ENCODE measurements around the gene ANKLE2.
"Not testable (repeated sequence)": the region's sequence is repeated elsewhere in the genome, so short reads cannot be mapped to it uniquely, and the experiment has no call there.

DNA sequence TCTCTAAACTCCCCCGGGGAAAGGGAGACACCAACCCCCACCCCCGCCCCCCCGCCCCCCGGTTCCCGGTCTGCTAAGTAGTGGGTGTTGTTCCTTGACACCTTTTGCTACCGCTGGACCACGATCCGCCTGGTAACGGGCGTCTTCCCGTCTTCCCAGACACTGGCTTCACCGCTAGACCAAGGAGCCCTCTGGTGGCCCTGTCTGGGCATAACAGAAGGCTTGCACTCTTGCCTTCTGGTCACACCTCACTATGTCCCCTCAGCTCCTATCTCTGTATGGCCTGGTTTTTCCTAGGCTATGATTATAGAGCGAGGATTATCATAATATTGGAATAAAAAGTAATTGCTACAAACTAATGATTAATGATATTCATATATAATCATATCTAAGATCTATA, 47.8 kb upstream of the ANKLE2 start:
- TF ChIP-seq, protein P1, sequence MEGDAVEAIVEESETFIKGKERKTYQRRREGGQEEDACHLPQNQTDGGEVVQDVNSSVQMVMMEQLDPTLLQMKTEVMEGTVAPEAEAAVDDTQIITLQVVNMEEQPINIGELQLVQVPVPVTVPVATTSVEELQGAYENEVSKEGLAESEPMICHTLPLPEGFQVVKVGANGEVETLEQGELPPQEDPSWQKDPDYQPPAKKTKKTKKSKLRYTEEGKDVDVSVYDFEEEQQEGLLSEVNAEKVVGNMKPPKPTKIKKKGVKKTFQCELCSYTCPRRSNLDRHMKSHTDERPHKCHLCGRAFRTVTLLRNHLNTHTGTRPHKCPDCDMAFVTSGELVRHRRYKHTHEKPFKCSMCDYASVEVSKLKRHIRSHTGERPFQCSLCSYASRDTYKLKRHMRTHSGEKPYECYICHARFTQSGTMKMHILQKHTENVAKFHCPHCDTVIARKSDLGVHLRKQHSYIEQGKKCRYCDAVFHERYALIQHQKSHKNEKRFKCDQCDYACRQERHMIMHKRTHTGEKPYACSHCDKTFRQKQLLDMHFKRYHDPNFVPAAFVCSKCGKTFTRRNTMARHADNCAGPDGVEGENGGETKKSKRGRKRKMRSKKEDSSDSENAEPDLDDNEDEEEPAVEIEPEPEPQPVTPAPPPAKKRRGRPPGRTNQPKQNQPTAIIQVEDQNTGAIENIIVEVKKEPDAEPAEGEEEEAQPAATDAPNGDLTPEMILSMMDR (IDR thresholded peaks at IDR 0.05) = not testable (repeated sequence)
- not testable (repeated sequence) for TF ChIP-seq POLR2A (IDR thresholded peaks at IDR 0.05)

Data from lower leg skin (tissue), 3 donors.